ENCODE results near the gene DPY30.
"Not testable (repeated sequence)": the region's sequence is repeated elsewhere in the genome, so short reads cannot be mapped to it uniquely, and the experiment has no call there.

Gene DPY30

GRCh38 chr2:32061973-32062861 lies 22.6 kb upstream of the DPY30 start:
- peak overlapping the region; percentile 86 for H3K4me3 ChIP-seq (ENCODE audit: low read depth, low read length)
- peak; percentile 60 for DNase-seq (ENCODE audit: low read depth)
- TF ChIP-seq POLR2A (IDR thresholded peaks at IDR 0.05; ENCODE audit: extremely low read depth, insufficient read length) (no peak), MAX (IDR thresholded peaks at IDR 0.05; ENCODE audit: low read depth, low read length) (no peak), CTCF (IDR thresholded peaks at IDR 0.05; ENCODE audit: low read depth, low read length) (no peak), MYC (IDR thresholded peaks at IDR 0.05; ENCODE audit: low read depth, low read length) (no peak)

GRCh38 chr2:32061430-32061829 lies 21.8 kb upstream of the DPY30 start:
- DNase-seq (ENCODE audit: low read depth), result no peak
- H3K4me3 ChIP-seq (ENCODE audit: low read depth, low read length), result no peak overlapping the region
- no peak for TF ChIP-seq POLR2A (IDR thresholded peaks at IDR 0.05; ENCODE audit: extremely low read depth, insufficient read length)
- no peak for TF ChIP-seq MAX (IDR thresholded peaks at IDR 0.05; ENCODE audit: low read depth, low read length)
- no peak for TF ChIP-seq MYC (IDR thresholded peaks at IDR 0.05; ENCODE audit: low read depth, low read length)
- TF ChIP-seq CTCF (IDR thresholded peaks at IDR 0.05; ENCODE audit: low read depth, low read length), result no peak

- TF ChIP-seq MYC (IDR thresholded peaks at IDR 0.05; ENCODE audit: low read depth, low read length) (no peak), POLR2A (IDR thresholded peaks at IDR 0.05; ENCODE audit: extremely low read depth, insufficient read length) (no peak), MAX (IDR thresholded peaks at IDR 0.05; ENCODE audit: low read depth, low read length) (no peak), CTCF (IDR thresholded peaks at IDR 0.05; ENCODE audit: low read depth, low read length) (no peak)
- no peak overlapping the region for H3K4me3 ChIP-seq (ENCODE audit: low read depth, low read length)
- no peak for DNase-seq (ENCODE audit: low read depth)
Observed at GRCh38 chr2:32060266-32060665, 20.7 kb upstream of the DPY30 start.

GRCh38 chr2:32058130-32058529 lies 18.5 kb upstream of the DPY30 start:
- TF ChIP-seq POLR2A (IDR thresholded peaks at IDR 0.05; ENCODE audit: extremely low read depth, insufficient read length) (no peak), CTCF (IDR thresholded peaks at IDR 0.05; ENCODE audit: low read depth, low read length) (no peak), MAX (IDR thresholded peaks at IDR 0.05; ENCODE audit: low read depth, low read length) (no peak), MYC (IDR thresholded peaks at IDR 0.05; ENCODE audit: low read depth, low read length) (no peak)
- H3K4me3 ChIP-seq (ENCODE audit: low read depth, low read length), result no peak overlapping the region
- no peak for DNase-seq (ENCODE audit: low read depth)

GRCh38 chr2:32054583-32054982 lies 15.0 kb upstream of the DPY30 start:
- H3K4me3 ChIP-seq (ENCODE audit: low read depth, low read length); DNase-seq (ENCODE audit: low read depth): not testable (repeated sequence)

- no peak for DNase-seq (ENCODE audit: low read depth)
- H3K4me3 ChIP-seq (ENCODE audit: low read depth, low read length), result no peak overlapping the region
- no peak for TF ChIP-seq MYC (IDR thresholded peaks at IDR 0.05; ENCODE audit: low read depth, low read length)
- no peak for TF ChIP-seq CTCF (IDR thresholded peaks at IDR 0.05; ENCODE audit: low read depth, low read length)
- TF ChIP-seq POLR2A (IDR thresholded peaks at IDR 0.05; ENCODE audit: extremely low read depth, insufficient read length), result no peak
- no peak for TF ChIP-seq MAX (IDR thresholded peaks at IDR 0.05; ENCODE audit: low read depth, low read length)
Observed at GRCh38 chr2:32051836-32052439, 12.3 kb upstream of the DPY30 start.
